CD4-positive, alpha-beta T cell treated with Interferon alpha-2 for 1 hour (primary cell): ENCODE measurements around the gene REM1.
"Not testable (repeated sequence)": the region's sequence is repeated elsewhere in the genome, so short reads cannot be mapped to it uniquely, and the experiment has no call there.

Experiments used
- DNase-seq, 2 donors: peaks; one replicate each; pipeline ENCODE4 v3.0.0-alpha.2; 2020 to 2022

The REM1 gene, protein sequence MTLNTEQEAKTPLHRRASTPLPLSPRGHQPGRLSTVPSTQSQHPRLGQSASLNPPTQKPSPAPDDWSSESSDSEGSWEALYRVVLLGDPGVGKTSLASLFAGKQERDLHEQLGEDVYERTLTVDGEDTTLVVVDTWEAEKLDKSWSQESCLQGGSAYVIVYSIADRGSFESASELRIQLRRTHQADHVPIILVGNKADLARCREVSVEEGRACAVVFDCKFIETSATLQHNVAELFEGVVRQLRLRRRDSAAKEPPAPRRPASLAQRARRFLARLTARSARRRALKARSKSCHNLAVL

DNA sequence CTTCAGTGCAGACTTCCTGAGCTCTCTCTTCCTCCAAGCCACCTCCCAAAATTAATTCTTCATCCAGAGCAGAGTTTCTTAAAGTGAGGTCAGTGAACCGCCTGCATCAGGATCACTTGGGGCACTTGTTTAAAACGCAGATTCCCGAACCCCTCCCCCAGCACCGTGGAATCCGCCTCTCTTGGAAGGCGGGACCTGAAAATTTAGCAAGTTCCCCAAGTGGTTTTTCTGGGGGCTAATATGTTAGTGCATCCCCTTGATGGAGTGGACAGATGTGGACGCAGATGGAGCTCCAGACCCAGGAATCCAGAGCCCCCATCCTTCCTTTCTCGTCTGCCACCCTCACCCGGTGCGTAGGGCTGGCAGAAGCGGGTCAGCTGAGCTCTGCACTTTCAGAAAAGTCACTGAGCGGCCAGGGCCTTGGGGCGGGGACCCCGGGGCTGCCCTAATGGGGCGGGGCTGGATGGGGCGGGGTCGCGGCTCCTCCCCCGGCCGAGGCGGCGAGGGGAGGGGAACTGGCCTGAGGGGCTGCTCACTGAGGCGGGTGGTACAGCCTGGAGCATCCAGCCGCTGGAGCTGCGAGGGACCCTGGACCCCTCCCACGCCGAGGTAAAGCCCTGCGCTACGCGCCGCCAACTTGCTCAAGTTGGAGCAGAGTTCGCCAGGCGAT is at the start of gene REM1, which contains the start of gene DEFB124:
TSS of gene REM1 (plus strand) at position 531 of the 670 bp plus-strand sequence. CDS start 1,158 bp downstream, outside the sequence.
TSS of gene DEFB124 (minus strand) at position 370 of the 670 bp plus-strand sequence. CDS start 2,114 bp downstream, outside the sequence.
- no peak for DNase-seq

DNA sequence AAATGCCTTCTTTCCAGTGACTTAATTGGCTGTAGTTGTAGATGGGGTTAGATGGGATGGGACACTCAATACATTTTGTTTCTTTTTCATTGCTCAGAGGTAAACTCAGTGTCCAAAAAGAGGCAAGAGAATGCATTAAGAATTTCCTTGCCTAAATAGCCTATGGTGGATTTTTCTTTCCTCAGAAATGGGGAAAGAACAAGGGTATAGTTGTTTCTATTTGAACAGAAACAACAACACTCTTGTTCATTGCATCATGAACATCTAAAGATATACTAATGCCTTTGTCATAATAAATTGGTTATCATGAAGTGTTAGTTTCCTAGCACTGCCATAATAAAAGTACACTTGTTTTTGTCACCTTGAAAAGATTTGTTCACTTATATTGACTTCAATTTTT is 49.3 kb upstream of the REM1 start:
- no peak for DNase-seq

DNA sequence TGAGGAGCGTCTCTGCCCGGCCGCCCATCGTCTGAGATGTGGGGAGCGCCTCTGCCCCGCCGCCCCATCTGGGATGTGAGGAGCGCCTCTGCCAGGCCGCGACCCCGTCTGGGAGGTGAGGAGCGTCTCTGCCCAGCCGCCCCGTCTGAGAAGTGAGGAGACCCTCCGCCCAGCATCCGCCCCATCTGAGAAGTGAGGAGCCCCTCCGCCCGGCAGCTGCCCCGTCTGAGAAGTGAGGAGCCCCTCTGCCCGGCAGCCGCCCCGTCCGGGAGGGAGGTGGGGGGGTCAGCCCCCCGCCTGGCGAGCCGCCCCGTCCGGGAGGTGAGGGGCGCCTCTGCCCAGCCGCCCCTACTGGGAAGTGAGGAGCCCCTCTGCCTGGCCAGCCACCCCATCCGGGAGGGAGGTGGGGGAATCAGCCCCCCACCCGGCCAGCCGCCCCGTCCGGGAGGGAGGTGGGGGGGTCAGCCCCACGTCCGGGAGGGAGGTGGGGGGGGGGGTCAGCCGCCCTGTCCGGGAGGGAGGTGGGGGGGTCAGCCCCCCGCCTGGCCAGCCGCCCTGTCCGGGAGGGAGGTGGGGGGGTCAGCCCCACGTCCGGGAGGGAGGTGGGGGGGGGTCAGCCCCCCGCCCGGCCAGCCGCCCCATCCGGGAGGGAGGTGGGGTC is 48.1 kb upstream of the REM1 start:
- DNase-seq = not testable (repeated sequence)

DNA sequence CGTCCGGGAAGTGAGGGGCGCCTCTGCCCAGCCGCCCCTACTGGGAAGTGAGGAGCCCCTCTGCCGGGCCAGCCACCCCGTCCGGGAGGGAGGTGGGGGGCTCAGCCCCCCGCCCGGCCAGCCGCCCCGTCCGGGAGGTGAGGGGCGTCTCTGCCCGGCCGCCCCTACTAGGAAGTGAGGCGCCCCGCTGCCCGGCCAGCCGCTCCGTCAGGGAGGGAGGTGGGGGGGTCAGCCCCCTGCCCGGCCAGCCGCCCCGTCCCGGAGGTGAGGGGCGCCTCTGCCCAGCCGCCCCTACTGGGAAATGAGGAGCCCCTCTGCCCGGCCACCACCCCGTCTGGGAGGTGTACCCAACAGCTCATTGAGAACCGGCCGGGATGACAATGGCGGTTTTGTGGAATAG is 47.5 kb upstream of the REM1 start:
- DNase-seq = not testable (repeated sequence)

DNA sequence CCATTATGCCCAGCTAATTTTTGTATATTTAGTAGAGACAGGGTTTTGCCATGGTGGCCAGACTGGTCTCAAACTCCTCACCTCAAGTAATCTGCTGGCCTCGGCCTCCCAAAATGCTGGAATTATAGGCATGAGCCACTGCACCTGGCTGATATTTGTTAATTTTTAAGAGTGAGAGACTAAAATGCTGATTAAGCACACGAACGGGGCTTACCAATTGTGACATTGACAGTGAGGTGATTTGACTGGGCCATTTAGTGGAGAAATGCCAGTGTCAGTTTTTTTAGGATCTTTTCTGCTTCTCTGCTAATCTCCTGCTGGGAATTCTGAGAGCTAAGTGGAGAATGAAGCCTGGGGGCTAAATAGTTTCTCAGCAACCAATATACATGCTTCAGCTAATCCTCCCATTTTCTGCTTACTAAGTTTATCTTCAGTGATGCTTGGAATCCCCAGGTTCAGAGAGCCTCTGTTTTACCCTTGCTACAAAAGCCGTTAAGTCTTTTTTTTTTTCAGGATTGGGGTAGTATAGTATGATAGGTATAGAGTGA is 44.4 kb upstream of the REM1 start:
- DNase-seq = no peak

DNA sequence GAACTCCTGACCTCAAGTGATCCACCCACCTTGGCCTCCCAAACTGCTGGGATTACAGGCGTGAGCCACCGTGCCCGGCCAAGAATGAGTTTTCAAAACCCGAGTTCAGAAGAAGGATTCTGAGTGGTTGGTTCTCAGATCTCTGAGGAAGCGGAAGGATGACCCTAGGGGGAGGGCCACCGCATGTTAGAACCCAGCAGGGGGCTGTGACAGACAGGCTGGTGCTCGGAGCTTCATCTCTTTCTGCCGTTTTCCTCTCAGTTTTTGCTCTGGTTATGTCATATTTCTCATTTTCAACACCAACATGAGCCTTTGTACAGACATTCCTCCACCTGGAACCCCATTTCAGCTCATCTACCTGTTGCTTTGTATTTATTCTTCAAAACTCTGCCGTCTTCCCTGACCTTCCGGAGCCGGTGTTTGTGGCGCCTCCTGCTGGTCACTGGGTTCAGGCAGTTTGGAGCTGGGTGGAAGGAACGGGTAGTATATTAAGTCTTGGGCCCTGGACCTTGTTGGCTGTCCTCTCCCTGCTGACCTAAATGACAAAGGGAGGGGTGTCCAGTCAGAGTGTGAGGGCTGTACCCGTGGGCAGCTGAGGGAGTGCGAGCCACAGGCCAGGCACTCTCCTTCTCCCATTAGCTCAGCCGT is 35.0 kb upstream of the REM1 start, which contains the start of gene DEFB123:
TSS of gene DEFB123 (plus strand) at position 621 of the 648 bp plus-strand sequence. CDS start 67 bp downstream, outside the sequence.
- no peak for DNase-seq

DNA sequence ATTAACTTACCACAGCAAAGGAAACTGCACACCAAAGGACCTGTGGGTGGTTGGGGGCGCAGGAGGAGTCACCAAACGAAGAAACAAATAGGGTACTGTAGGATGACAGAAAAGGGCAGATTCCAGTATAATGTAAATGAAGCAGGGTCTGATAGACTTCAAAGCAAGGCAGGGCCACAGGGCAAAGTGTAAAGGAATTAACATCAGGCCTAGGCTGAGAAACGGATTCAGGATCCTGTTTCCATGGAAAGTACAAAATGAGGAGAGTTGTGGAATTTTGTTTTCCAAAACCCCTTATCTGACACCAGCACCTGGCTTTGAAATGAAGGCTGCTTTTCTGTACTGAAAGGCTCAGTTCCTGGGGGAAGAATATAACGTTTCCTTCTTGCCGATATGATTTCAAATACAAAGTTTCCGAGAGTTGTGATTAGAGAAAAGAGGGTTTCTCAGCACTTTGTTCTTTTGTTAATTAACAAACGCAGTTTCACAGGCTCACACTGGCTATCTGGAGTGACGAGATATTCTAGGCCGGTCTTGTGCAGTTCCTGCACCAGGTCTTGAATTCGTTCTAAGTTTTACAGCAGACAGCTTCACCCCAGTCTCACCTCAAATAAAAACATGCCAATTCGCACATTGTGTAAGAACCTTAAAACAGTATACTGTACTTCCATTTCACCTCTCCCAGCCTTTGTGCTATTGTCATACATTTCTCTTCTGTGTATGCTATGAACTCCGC is 28.8 kb upstream of the REM1 start:
- DNase-seq = no peak

DNA sequence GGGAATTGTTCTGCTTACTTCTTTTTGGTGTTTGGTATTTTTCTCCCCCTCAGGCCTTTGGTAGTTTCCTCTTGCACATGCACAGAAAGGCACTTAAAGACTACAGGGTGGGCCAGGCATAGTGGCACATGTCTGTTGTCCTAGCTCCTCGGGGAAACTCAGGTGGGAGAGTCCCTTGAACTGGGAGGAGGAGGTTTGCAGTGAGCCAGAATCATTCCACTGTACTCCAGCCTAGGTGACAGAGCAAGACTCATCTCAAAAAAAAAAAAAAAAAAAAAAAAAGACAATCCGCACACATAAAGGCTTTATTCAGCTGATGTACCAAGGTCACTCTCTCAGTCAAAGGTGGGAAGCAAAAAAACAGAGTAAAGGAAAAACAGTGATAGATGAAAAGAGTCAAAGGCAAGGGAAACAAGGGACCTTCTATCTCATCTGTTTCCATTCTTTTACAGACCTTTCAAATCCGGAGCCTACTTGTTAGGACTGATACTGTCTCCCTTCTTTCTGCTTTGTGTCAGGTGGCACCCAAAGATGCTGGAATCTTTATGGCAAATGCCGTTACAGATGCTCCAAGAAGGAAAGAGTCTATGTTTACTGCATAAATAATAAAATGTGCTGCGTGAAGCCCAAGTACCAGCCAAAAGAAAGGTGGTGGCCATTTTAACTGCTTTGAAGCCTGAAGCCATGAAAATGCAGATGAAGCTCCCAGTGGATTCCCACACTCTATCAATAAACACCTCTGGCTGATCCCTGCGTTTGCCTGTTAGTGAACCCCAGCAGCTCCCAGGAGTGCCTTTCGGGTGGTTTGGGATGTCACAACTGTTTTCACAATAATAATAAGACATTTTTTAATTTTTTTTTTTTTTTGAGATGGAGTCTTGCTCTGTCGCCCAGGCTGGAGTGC is 25.3 kb upstream of the REM1 start:
- DNase-seq = no peak

DNA sequence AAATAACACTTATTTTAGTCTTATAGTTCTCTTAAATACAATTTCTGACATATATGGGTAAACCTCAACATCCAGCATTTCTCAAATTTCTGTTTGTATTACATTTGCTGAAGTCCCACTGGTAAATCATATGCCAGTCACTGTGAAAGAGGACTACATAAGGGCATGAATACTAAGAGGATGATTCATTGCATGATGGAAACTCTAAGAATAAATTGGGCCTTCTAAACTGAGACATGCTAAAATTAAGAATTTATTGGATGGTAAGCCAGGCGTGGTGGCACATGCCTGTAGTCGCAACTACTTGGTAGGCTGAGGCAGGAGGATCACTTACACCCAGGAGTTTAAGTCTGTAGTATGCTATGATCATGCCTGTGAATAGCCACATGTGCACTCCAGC is 22.5 kb upstream of the REM1 start:
- DNase-seq = no peak

DNA sequence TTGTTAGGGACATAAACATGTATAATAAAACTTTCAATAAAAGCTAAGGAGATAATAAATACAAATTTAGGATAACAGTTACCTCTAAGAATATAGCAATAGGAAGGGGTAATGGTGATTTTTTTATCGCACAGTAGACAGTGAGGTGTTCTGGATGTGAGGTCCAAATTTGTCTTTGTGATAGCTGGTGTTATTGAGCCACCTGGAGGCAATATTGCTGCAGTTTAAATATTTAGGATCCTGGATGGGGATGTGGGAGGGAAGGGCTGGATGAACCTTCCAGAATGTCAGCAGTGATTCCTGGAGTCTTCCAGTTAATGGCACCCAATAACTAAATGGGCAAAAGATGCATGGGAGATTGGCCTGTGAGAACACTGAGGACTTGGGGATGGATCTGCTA is 20.7 kb upstream of the REM1 start:
- DNase-seq = no peak

DNA sequence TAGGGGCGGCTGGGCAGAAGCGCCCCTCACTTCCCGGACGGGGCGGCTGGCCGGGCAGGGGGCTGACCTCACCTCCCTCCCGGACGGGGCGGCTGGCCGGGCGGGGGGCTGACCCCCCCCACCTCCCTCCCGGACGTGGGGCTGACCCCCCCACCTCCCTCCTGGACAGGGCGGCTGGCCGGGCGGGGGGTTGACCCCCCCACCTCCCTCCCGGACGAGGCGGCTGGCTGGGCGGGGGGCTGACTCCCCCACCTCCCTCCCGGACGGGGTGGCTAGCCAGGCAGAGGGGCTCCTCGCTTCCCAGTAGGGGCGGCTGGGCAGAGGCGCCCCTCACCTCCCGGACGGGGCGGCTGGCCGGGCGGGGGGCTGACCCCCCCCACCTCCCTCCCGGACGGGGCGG is 4.1 kb upstream of the REM1 start:
- DNase-seq = not testable (repeated sequence)

DNA sequence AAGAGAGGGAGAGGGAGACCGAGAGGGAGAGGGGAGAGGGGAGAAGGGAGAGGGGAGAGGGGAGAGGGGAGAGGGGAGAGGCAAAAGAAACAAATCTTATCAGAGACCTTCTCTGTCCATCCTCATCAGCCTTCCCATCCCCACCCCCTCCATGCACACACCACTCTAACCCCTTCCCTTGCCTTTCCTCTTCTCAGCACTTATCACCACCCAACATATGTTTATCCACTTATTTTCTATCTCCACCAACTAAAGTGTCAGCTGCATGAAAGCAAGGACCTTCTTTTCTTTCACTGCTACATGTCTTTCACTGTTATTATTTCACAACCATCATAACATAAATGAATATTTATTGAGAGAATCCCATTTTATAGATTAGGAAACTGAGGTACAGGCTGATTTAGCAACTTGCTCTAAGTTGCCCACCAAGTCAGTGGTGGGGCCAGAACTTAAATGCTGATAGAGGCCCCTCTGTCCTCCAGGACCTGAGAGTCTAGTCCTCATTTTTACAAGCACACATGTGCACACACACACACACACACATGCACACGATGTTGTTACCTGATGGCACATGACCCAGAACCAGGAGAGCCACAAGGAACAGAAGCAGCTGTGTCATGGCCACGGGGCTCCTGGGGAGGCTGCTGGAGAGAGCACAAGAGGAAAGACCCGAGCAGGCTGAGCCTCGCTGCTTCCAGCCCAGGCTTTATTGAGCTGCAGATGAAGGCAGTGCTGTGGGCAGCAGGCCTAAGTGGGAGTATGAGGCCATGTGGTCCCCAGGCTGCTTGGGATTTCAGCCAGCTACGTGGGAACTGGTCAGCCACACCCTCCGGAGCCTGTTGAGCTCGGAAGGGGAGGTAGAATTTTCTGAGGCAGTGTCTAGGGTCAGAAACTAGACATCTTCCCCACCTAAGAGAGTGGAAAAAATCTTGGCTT is 2.4 kb upstream of the REM1 start:
- no peak for DNase-seq

DNA sequence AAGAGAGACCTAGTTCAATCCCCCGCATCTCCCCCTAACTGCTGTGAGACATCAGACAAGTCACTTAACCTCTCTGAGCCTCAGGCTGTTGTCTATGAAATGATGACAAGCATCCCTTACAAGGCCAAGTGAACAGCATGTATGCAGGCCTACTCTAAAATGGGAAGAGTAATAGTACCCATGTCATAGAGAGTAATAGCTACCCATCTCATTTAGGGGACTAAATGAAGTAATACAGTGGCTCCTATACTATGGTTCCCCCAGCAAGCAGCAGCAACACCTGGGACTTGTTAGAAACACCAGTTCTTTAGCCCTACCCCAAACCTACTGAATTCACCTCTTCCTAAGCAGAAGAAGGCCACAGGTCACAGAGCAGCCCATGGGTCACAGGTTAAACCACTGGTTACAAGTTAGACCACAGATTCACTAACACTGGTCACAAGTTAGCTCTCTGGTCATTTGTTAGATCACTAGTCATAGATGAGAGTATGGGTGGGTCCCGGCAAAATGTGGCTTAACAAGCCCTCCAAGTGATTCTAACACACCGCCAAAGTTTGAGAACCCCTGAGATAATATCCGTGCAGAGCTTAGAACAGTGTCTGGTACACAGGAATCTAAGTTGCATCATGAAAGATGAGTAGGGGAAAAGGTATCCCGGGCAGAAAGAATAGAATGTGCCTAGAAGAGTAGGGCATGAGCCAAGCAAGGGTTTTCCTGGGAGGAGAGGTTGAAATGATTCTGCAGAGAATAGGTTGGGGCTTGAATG is 1.6 kb upstream of the REM1 start:
- no peak for DNase-seq

DNA sequence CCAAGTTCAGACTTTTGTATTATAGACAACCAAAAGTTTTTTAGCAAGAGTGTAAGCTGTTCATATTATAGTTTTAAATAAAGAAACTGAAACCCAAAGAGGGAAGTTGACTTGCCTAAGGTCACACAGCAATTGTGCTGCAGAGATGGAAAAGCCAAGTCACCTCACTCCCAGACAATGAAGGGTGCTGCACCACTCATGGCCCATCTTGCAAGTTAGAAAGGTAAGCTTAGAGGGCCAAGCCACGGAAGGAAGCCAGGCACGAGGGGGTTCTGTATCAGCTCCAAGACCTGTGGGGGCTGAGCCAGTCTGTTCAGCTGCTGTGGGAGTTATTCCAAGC is 1.0 kb upstream of the REM1 start:
- no peak for DNase-seq

DNA sequence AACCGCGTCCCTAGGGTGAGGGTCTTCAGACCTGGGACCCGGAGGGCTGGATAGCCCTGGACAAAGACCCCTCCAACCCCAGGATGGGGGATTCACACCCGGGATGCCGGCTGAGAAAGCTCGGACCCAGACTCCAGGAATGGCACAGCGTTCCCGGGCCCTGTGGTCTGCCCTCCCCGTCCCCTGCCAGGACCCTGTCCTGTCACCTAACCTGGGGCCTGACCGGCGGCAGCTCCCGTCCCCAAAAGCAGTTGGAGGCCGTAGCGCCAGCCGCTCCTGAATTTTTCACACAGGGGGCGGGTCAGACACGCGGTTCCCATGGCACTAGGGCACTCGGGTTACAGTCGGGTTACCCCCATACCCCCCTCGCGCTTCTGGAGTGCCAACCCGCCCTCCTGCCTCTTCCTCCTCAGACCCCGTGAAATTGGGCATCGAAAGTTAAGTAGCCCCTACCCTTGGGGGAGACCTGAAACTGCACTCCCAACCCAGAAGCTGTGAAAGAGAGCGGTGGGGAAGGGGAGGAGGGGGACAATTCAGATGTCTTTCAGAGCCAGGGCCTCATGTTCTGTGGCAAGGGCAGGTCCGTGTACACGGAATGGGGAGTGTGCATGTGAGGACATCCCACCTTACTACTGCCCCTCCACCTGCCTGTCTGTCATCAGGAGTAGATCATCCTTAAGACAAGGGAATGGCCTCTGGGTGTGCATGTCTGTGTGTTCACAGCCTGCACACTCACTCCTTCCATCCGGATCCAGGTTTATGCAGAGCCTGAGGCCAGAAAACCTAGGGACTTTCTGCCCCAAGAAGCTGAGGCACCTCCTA is 595 bp downstream of the REM1 start:
- DNase-seq = no peak

DNA sequence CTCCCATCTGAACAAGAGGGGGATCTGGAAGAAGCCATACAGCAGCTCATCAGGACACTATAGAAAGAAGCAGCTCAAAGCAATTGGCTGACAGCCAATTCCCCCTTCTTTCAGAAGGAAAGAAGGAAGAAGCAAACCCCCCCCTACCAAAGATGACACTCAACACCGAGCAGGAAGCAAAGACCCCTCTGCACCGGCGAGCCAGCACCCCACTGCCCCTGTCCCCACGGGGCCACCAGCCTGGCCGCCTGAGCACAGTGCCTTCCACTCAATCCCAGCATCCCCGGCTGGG is 1.2 kb downstream of the REM1 start:
- DNase-seq = no peak

DNA sequence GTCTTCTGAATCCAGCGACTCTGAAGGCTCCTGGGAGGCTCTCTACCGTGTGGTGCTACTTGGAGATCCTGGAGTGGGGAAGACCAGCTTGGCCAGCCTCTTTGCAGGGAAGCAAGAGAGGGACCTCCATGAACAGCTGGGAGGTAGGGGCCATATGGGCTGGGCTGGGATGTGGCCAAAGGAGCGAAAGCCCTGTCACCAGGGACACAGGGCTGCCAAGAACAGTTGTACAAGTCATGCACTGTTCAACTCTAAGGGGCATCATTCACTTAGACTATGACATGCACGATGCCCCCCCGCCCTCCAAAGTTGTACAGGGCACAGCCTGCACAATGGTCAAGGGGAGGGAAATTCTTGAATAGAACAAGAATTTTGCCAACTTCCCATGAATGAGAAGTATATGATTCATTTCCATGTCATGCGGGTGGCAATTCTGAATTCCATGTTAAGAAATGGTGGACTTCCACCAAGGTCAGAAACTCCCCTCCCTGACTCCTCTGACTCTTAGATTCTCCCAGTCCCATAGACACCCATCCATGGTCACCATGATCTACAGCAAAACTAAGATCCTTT is 1.6 kb downstream of the REM1 start:
- no peak for DNase-seq

DNA sequence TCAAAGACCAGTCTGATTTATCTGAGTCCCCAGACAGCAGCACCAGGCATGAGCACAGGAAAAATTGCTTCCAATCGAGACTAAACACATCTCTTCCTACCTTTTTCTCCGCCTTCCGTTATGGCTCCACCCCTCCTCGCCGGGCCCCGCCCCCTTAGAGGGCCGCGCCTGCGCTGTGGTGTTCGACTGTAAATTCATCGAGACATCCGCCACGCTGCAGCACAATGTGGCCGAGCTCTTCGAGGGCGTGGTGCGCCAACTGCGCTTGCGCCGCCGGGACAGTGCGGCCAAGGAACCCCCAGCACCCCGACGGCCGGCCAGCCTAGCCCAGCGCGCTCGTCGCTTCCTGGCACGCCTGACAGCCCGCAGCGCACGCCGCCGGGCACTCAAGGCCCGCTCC is 8.9 kb downstream of the REM1 start:
- peak in 1 of 2 donors; percentile 28 for DNase-seq
